ENCODE measurements around the gene TMEM134. TPM values are rescaled to one million over a fixed set of nuclear protein-coding genes. Genes with fewer than 3 reads are reported as not detected.
A peak's percentile ranks its signal among the peaks of the same experiment; 100 is the strongest.

TMEM134 gene
- total and polyA plus RNA-seq, 9 of the 15 experiments (the other 6 are each of a cell fraction or from before 2014, with no cell fraction given), result 0.63 to 48.4 (median 10.7) TPM

DNA sequence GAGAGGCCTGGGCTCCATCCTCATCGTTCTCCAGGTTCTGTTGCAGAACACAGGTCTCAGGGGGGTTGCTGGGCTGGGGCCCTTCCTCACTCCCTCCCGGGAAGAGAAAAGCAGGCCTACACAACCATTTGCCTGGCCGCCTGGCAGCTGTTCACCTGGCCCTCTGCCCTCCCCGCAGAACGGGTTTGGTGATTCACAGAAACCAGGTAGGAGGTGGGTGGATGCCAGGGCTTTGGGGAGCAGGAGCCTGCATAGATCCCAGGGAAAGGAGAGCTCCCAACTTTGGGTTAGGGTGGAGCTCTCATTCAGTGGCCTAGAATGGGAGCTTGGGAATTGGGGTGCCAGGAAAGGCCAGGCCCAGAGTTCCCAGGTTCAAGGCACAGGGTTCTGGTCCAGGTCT is 995 bp downstream of the TMEM134 start:
- WGBS (ENCODE audit: insufficient coverage, low coverage, missing lambda C conversion rate), result 62% methylated on average over 5 of the region's 5 CpGs
- Histone ChIP-seq H3K27me3 (ENCODE audit: control insufficient read depth in 2 of 2, insufficient read depth in 2 of 2, low read length in 2 of 2) (no peaks in the 10 kb centered on the region), H3K4me3 (peak overlapping the region; percentile 76), H3K4me1 (replicated peaks in 1 of 2; ENCODE audit: control insufficient read depth in 2 of 2, insufficient read depth in 2 of 2, low read length in 2 of 2) (peaks cover 19 to 51% of the 10 kb centered on the region in 2 experiments; a peak in 4 of 5 replicates), H2AFZ (ENCODE audit: low read depth, low read length) (no peak overlapping the region), H3K4me2 (ENCODE audit: insufficient read depth, low read length) (peak overlapping the region; percentile 83), H3K27ac (ENCODE audit: extremely low read depth, low read depth, low read length) (no peak overlapping the region; the same call in 2 of the 3 replicates), H3K9me1 (ENCODE audit: control insufficient read depth, insufficient read depth, low read length) (no peaks in the 10 kb centered on the region), H3K79me2 (ENCODE audit: control insufficient read depth, insufficient read depth, low read length) (peaks cover 12% of the 10 kb centered on the region), H3K36me3 (ENCODE audit: control insufficient read depth, insufficient read depth, low read length) (no peaks in the 10 kb centered on the region), H3K9ac (ENCODE audit: insufficient read depth in 1 of 2, low read depth in 2 of 2, low read length in 2 of 2) (peak overlapping the region; percentile 73 to 90), H4K20me1 (replicated peaks; ENCODE audit: control insufficient read depth, insufficient read depth, low read length) (no peaks in the 10 kb centered on the region), H3K9me3 (replicated peaks; ENCODE audit: control insufficient read depth, insufficient read depth, low read depth, low read length) (no peaks in the 10 kb centered on the region)
- in situ Hi-C loops (cut with MboI) (no loop called here), intact Hi-C loops (cut with micrococcal nuclease) (loop anchor here (5.0 kb wide), 1 partner anchor 46 kb away; no protein-coding TSS in a partner anchor)
- ChIA-PET CTCF (ENCODE audit: low intra/inter-chr PET ratio) (interaction anchor here (1.3 kb wide), 1 partner anchor 66 kb away, joined by 3 read pairs; no protein-coding TSS in a partner anchor), POLR2A (interaction anchor here (0.5 to 1.7 kb wide), 4 partner anchors 10 to 77 kb away, joined by 3 to 4 read pairs (median 3); partner anchors contain the start of gene AIP)
- BruUV-seq (replicated peaks), result TSS peak; percentile 26
- DNase-seq (ENCODE audit: extremely low read depth in 1 of 4, low spot score in 3 of 4), result no peak
- FAIRE-seq, result no peak
- no peak for ATAC-seq
- TF ChIP-seq POLR2B (IDR thresholded peaks at IDR 0.05; ENCODE audit: low read depth, partially characterized antibody), result no peak
- TF ChIP-seq, protein P1, sequence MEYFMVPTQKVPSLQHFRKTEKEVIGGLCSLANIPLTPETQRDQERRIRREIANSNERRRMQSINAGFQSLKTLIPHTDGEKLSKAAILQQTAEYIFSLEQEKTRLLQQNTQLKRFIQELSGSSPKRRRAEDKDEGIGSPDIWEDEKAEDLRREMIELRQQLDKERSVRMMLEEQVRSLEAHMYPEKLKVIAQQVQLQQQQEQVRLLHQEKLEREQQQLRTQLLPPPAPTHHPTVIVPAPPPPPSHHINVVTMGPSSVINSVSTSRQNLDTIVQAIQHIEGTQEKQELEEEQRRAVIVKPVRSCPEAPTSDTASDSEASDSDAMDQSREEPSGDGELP (CRISPR knock-in tag; IDR thresholded peaks at IDR 0.05; ENCODE audit: borderline replicate concordance), result peak; percentile 36; the same call in 1 of the 2 replicates

All from K562 (cell line).